GM06990 (cell line): Measurements from ENCODE around the gene RNF187.

Experiments
- DNase-seq: peaks from one replicate; pipeline ENCODE4 v3.0.0-alpha.2; 2011; ENCODE audit not compliant: insufficient read length; ENCODE audit errors: extremely low read depth
- H3K27me3 ChIP-seq: replicated peaks from 2 replicates; pipeline ENCODE4 v1.6.0; 2011; ENCODE audit warnings: low read length; ENCODE audit not compliant: control insufficient read depth, insufficient read depth
- H3K36me3 ChIP-seq: 2 replicates; pipeline ENCODE4 v1.5.1; 2011; ENCODE audit warnings: low read length; ENCODE audit not compliant: control insufficient read depth, insufficient read depth
- H3K4me3 ChIP-seq: replicated peaks from 2 replicates; pipeline ENCODE4 v1.5.1; 2011; ENCODE audit warnings: low read depth, mild to moderate bottlenecking, control low read depth, low read length
- TF ChIP-seq, protein P1 (sequence below): IDR thresholded peaks from 2 replicates; pipeline ENCODE4 v1.5.1; 2011; ENCODE audit warnings: low read length, control low read depth, mild to moderate bottlenecking, inconsistent platforms; ENCODE audit not compliant: insufficient read depth, poor library complexity, severe bottlenecking

RNF187 gene

GRCh38 chr1:228474507-228474906, 12.7 kb upstream of the RNF187 start:
- TF ChIP-seq, protein P1, sequence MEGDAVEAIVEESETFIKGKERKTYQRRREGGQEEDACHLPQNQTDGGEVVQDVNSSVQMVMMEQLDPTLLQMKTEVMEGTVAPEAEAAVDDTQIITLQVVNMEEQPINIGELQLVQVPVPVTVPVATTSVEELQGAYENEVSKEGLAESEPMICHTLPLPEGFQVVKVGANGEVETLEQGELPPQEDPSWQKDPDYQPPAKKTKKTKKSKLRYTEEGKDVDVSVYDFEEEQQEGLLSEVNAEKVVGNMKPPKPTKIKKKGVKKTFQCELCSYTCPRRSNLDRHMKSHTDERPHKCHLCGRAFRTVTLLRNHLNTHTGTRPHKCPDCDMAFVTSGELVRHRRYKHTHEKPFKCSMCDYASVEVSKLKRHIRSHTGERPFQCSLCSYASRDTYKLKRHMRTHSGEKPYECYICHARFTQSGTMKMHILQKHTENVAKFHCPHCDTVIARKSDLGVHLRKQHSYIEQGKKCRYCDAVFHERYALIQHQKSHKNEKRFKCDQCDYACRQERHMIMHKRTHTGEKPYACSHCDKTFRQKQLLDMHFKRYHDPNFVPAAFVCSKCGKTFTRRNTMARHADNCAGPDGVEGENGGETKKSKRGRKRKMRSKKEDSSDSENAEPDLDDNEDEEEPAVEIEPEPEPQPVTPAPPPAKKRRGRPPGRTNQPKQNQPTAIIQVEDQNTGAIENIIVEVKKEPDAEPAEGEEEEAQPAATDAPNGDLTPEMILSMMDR: no peak
- Histone ChIP-seq H3K4me3 (no peak overlapping the region), H3K27me3 (peaks cover 1% of the 10 kb centered on the region; the same call in 1 of the 2 replicates), H3K36me3 (no peaks in the 10 kb centered on the region)
- DNase-seq: no peak

DNA sequence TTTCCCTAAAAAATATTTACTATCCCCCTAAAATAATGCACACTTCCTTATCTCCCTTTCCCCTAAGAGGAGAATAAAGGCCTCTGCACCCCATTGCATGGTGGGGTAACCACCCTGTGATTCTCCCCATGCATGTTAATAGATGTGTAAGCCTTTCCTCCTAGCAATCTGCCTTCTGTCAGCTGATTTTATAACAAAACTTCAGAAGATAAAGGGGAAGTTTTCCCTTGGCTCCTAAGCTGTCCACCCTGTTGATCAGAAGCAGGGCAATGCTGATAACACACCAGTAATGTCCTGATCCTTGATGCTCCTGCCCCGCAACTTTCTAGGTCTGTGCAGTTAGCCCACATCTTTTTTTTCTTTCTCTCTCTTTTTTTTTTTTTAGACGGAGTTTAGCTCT, 11.4 kb upstream of the RNF187 start:
- Histone ChIP-seq H3K4me3 (no peak overlapping the region), H3K27me3 (no peaks in the 10 kb centered on the region), H3K36me3 (no peaks in the 10 kb centered on the region)
- DNase-seq: no peak
- TF ChIP-seq, protein P1: no peak

- no peaks in the 10 kb centered on the region for H3K27me3 ChIP-seq
- TF ChIP-seq, protein P1: no peak
- no peaks in the 10 kb centered on the region for H3K36me3 ChIP-seq
- H3K4me3 ChIP-seq: no peak overlapping the region
- DNase-seq: no peak
Observed at GRCh38 chr1:228477263-228477662, 9.9 kb upstream of the RNF187 start.

DNA sequence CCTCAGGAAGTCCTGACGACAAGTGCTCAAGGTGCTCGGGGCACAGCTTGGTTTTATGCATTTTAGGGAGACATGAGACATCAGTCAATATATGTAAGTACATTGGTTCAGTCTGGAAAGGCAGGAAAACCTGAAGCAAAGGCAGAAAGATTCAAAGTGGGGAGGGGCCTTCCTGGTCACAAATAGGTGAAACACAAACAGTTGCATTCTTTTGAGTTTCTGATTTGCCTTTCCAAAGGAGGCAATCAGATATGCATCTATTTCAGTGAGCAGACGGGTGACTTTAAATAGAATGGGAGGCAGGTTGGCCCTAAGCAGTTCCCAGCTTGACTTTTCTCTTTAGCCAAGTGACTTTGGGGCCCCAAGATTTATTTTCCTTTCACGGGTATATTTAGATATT, 8.9 kb upstream of the RNF187 start:
- no peak for DNase-seq
- Histone ChIP-seq H3K27me3 (no peaks in the 10 kb centered on the region), H3K4me3 (no peak overlapping the region)

GRCh38 chr1:228478912-228479711, 8.1 kb upstream of the RNF187 start:
- H3K36me3 ChIP-seq: no peaks in the 10 kb centered on the region
- peak; percentile 41 for DNase-seq
- TF ChIP-seq, protein P1: no peak
- no peak overlapping the region for H3K4me3 ChIP-seq
- H3K27me3 ChIP-seq: no peaks in the 10 kb centered on the region

More for the DNA sequence above, 8.9 kb upstream of the RNF187 start:
- TF ChIP-seq, protein P1: no peak
- H3K36me3 ChIP-seq: no peaks in the 10 kb centered on the region

DNA sequence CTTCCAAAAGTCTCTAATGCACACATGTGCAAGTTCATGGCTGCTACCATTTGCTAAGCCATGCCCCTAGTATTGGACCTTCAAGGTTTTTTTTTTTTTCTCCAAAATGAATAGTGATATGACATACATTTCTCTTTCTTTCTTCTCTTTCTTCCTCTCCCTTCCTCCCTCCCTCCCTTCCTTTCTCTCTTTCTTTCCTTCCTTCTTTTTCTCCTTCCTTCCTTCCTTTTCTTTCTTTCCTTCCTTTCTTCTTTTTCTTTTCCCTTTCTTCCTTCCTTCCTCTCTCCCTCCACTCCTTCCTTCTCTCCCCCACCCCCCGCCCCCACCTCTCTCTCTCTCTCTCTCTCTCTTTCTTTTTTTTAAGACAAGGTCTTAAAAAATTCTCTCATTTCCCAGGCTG, 3.4 kb upstream of the RNF187 start:
- no peak for DNase-seq
- TF ChIP-seq, protein P1: no peak
- H3K27me3 ChIP-seq: no peaks in the 10 kb centered on the region
- H3K4me3 ChIP-seq: no peak overlapping the region
- no peaks in the 10 kb centered on the region for H3K36me3 ChIP-seq
